GM10248 (cell line): ENCODE results near the gene LUZP1.

Experiments
- CTCF ChIA-PET: fragments of 300-600 bp; sonication (Branson Sonifier 250); formaldehyde crosslinking; extraction: SDS; loops from one replicate; lab custom pipeline; 2021; ENCODE audit warnings: antibody characterized with exemption; lab: Yijun Ruan, JAX
- POLR2A ChIA-PET: fragments of 350-650 bp; sonication (Branson Sonifier 250); formaldehyde crosslinking; extraction: SDS; loops from one replicate; lab custom pipeline; 2020; ENCODE audit warnings: antibody characterized with exemption; lab: Yijun Ruan, JAX
- DNase-seq: peaks from one replicate; pipeline ENCODE4 v3.0.0; 2012; ENCODE audit errors: extremely low spot score
- TF ChIP-seq, protein P1 (sequence below): IDR thresholded peaks from 2 replicates; pipeline ENCODE4 v1.5.1; 2012; ENCODE audit warnings: mild to moderate bottlenecking, low read depth; ENCODE audit errors: extremely low read depth, missing control alignments, control extremely low read depth

LUZP1 gene

DNA sequence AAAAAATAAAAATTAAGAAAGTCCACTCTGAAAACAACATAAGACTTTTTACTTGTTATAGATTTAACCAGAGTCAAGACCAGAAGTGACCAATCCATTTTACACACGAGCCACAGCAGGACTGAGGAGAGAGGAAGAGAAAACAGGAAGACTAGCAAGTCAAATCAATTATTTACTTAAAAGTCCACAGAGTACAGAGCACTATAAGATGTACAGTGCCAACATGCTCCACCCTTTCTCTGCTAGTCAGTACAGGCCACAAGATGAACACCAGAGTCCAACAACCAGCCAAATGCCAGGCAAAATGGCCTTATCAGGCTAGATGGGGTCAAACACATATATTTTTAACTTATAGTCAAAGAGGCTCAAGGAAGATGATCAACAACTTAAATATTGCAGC lies 19.5 kb downstream of the LUZP1 start:
- CTCF ChIA-PET, result no interaction called here
- POLR2A ChIA-PET, result no interaction called here
- TF ChIP-seq, protein P1, sequence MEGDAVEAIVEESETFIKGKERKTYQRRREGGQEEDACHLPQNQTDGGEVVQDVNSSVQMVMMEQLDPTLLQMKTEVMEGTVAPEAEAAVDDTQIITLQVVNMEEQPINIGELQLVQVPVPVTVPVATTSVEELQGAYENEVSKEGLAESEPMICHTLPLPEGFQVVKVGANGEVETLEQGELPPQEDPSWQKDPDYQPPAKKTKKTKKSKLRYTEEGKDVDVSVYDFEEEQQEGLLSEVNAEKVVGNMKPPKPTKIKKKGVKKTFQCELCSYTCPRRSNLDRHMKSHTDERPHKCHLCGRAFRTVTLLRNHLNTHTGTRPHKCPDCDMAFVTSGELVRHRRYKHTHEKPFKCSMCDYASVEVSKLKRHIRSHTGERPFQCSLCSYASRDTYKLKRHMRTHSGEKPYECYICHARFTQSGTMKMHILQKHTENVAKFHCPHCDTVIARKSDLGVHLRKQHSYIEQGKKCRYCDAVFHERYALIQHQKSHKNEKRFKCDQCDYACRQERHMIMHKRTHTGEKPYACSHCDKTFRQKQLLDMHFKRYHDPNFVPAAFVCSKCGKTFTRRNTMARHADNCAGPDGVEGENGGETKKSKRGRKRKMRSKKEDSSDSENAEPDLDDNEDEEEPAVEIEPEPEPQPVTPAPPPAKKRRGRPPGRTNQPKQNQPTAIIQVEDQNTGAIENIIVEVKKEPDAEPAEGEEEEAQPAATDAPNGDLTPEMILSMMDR, result no peak
- DNase-seq, result peak; percentile 43

DNA sequence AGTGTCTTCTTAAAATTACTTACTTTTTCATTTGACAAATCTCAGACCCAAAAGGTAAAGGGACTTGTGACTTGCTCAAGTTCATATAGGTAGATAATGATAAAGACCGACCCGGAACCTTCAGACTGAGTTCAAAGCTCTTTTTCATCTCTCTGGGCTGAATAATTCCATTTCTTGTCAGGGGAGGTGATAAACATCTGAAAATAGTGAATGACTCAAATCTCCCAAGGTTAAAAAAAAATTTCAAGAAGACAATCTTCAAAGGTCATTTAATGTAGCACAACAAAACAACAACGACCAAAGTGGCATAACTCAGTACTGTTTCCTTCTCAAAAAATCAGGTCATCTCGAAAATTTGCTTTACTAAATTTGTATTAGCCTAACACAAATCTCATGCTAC lies 20.6 kb downstream of the LUZP1 start:
- ChIA-PET CTCF (interaction anchor here (0.8 to 2.2 kb wide), 4 partner anchors 13 to 49 kb away, joined by 3 to 9 read pairs (median 4); no protein-coding TSS in a partner anchor), POLR2A (no interaction called here)
- no peak for DNase-seq
- TF ChIP-seq, protein P1, result no peak

DNA sequence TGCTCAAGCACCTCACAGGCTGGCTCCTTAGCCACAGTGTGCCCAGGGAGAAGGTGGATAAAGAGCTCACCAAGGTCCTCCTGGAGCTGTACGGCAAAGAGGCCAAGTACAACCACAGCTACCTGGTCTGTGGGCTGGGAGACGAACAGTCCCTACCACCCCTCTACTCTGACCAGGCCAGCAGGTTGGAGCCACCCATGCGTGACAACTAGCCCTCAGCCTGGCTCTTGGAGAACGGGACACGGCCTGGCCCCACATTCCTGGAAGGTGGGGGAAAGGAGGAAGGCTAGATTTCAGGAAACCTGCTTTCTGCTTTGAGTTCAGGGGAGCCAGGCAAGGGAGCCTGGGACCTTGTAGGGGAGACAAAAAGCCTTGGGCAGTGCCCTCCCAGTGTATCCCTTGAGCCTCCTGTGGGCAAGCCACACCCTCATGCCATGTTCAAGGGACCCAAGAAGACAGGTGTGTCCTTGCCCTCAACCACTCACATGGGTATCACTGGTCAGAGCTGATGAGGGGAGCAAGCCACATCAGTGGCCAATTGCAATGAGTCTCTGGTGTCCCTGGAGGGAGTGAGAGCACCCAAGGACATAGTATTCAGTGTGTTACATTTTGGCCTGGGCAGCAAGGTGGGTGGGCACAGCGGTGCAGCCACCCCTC lies 27.6 kb downstream of the LUZP1 start:
- no peak for DNase-seq
- TF ChIP-seq, protein P1, result no peak
- ChIA-PET CTCF (interaction anchor here (0.7 to 2.2 kb wide), 5 partner anchors 10 to 44 kb away, joined by 3 to 9 read pairs (median 4); no protein-coding TSS in a partner anchor), POLR2A (interaction anchor here (0.6 kb wide), 1 partner anchor 10 kb away, joined by 3 read pairs; no protein-coding TSS in a partner anchor)

DNA sequence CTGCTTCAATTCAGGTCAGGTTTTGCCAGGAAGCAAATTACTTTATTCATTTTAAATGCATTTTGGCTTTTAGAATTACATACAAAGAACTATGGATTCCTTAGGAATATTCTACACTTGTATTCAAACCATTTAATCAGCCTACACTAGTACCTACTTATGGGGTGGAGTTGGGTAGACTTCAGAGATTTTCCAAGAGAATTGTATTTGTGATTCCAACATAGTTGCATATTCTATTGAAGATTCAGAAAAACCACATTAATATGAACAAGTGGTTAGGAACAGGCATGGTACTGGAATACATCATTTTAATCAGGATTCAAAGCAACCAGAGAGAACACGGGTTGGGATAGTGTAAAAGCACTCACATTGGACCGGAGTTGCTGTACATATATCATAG lies 33.4 kb downstream of the LUZP1 start:
- CTCF ChIA-PET, result interaction anchor here (0.7 to 1.4 kb wide), 4 partner anchors 27 to 49 kb away, joined by 3 to 4 read pairs (median 4); no protein-coding TSS in a partner anchor
- DNase-seq, result no peak
- POLR2A ChIA-PET, result interaction anchor here (0.6 kb wide), 1 partner anchor 15 kb away, joined by 3 read pairs; no protein-coding TSS in a partner anchor
- TF ChIP-seq, protein P1, result no peak

DNA sequence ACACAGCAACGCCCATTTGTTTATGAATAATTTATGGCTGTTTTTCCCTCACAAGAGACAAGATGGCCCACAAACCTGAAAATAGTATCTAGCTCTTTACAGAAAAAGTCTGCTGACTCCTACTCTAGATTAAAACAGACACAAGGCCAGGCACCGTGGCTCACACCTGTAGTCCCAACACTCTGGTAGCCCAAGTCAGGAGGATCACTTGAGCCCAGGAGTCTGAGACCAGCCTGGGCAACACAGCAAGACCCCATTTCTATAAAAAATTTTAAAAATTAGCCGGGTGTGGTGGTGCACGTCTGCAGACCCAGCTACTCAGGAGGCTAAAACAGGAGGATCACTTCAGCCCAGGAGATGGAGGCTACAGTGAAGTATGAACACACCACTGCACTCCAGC lies 34.6 kb downstream of the LUZP1 start:
- TF ChIP-seq, protein P1, result no peak
- ChIA-PET POLR2A (no interaction called here), CTCF (interaction anchor here (0.8 to 1.4 kb wide), 4 partner anchors 11 to 50 kb away, joined by 3 to 7 read pairs (median 4); no protein-coding TSS in a partner anchor)
- no peak for DNase-seq

DNA sequence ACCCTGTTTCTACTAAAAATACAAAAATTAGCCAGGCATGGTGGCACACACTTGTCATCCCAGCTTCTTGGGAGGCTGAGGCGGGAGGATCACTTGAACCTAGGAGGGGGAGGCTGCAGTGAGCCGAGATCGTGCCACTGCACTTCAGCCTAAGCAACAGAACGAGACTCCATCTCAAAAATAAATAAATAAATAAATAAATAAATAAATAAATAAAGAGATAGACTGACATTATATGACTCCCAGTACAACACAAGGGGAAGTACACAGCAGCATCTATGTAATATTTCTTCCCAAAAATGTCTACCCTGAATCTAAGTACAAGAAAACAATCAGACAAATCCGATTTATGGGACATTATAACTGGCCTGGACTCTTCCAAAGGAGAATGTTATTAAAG lies 35.1 kb downstream of the LUZP1 start:
- TF ChIP-seq, protein P1, result no peak
- ChIA-PET POLR2A (no interaction called here), CTCF (interaction anchor here (1.0 to 3.8 kb wide), 3 partner anchors 24 to 51 kb away, joined by 3 to 13 read pairs (median 7); no protein-coding TSS in a partner anchor)
- DNase-seq, result no peak
